K562 treated with DMSO at 1 percent for 12 hours (cell line): ENCODE data around the gene DYNLL1. TPM values are rescaled to one million over a fixed set of nuclear protein-coding genes. Genes with fewer than 3 reads are reported as not detected.

ENCODE experiments used
- total RNA-seq: library from RNA; unstranded; fragments of 300-600 nt; gene quantifications from 2 replicates; pipeline ENCODE4 v1.2.3, GENCODE V29; 2022; ENCODE audit not compliant: insufficient read depth

DYNLL1 gene
- total RNA-seq: 529 and 566 TPM in 2 replicates

GRCh38 chr12:120495731-120496412 lies at the start of gene DYNLL1:
Gene DYNLL1 (plus strand): TSS chr12:120496113. CDS start chr12:120496422, 309 bp downstream.

GRCh38 chr12:120469450-120470149 lies 26.3 kb upstream of the DYNLL1 start, which contains the start of gene SRSF9:
Gene SRSF9 (minus strand): TSS chr12:120469748. CDS start chr12:120469609, 139 bp downstream.

GRCh38 chr12:120528861-120529525 lies 33.1 kb downstream of the DYNLL1 start, which contains the start of gene COQ5:
Gene COQ5 (minus strand): TSS chr12:120529158. CDS start chr12:120529141, 17 bp downstream.

GRCh38 chr12:120534203-120534702 lies 38.3 kb downstream of the DYNLL1 start, which contains the start of gene RNF10:
Gene RNF10 (plus strand): TSS chr12:120534356. CDS start chr12:120534812, 456 bp downstream.

Other genes starting within 250 kb of the DYNLL1 start
- 50.5 and 107 TPM in 2 replicates for gene PXN, start 230.4 kb upstream of the DYNLL1 start, total RNA-seq
- not detected in 2 replicates for gene RNU4-2, start 204.2 kb upstream of the DYNLL1 start, total RNA-seq
- not detected in 2 replicates for gene RNU4-1, start 202.9 kb upstream of the DYNLL1 start, total RNA-seq
- 5.9 and 7.8 TPM in 2 replicates for gene SIRT4, start 193.8 kb upstream of the DYNLL1 start, total RNA-seq
- not detected in 2 replicates for gene PLA2G1B, start 168.3 kb upstream of the DYNLL1 start, total RNA-seq
- not detected in 2 replicates for gene MSI1, start 126.9 kb upstream of the DYNLL1 start, total RNA-seq
- 703 and 1,042 TPM in 2 replicates for gene COX6A1, start 58.0 kb upstream of the DYNLL1 start, total RNA-seq
- 24.7 and 30.4 TPM in 2 replicates for gene TRIAP1, start 49.7 kb upstream of the DYNLL1 start, total RNA-seq
- gene GATC, start 49.7 kb upstream of the DYNLL1 start, total RNA-seq: 8.3 and 17.4 TPM in 2 replicates
- 200 and 213 TPM in 2 replicates for gene SRSF9, start 26.4 kb upstream of the DYNLL1 start, total RNA-seq
- 32.7 and 34.1 TPM in 2 replicates for gene COQ5, start 33.0 kb downstream of the DYNLL1 start, total RNA-seq
- 110 and 186 TPM in 2 replicates for gene RNF10, start 38.2 kb downstream of the DYNLL1 start, total RNA-seq
- 62.8 and 71.8 TPM in 2 replicates for gene POP5, start 85.3 kb downstream of the DYNLL1 start, total RNA-seq
- gene CABP1, start 144.5 kb downstream of the DYNLL1 start, total RNA-seq: not detected in 2 replicates
- 18.8 and 63.9 TPM in 2 replicates for gene MLEC, start 191.0 kb downstream of the DYNLL1 start, total RNA-seq
- 17.5 and 28.4 TPM in 2 replicates for gene UNC119B, start 214.3 kb downstream of the DYNLL1 start, total RNA-seq
- 28.7 and 28.9 TPM in 2 replicates for gene ACADS, start 229.7 kb downstream of the DYNLL1 start, total RNA-seq